ENCODE data around the gene IGFN1.

DNA sequence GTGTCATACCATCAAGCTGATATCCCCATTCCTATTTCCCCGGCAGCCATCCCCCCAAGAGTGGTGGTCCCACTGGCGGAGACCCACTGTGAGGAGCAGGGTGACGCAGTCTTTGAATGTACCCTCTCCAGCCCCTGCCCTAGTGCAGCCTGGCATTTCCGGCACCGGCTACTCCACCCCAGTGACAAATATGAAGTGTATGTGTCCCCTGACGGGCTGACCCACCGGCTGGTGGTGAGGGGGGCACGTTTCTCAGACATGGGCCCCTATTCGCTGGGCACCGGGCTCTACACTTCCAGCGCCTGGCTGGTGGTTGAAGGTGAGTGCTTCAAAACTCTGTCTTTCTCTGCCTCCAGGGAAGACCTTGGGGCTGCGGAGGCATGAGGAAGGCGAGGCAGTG is 14.4 kb downstream of the IGFN1 start:
- TF ChIP-seq, protein P1, sequence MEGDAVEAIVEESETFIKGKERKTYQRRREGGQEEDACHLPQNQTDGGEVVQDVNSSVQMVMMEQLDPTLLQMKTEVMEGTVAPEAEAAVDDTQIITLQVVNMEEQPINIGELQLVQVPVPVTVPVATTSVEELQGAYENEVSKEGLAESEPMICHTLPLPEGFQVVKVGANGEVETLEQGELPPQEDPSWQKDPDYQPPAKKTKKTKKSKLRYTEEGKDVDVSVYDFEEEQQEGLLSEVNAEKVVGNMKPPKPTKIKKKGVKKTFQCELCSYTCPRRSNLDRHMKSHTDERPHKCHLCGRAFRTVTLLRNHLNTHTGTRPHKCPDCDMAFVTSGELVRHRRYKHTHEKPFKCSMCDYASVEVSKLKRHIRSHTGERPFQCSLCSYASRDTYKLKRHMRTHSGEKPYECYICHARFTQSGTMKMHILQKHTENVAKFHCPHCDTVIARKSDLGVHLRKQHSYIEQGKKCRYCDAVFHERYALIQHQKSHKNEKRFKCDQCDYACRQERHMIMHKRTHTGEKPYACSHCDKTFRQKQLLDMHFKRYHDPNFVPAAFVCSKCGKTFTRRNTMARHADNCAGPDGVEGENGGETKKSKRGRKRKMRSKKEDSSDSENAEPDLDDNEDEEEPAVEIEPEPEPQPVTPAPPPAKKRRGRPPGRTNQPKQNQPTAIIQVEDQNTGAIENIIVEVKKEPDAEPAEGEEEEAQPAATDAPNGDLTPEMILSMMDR (IDR thresholded peaks at IDR 0.05 in 8 of 11, conservative IDR thresholded peaks at IDR 0.05 in 3 of 11): no peak
- TF ChIP-seq POLR2AphosphoS5 (IDR thresholded peaks at IDR 0.05) (no peak), POLR2A (IDR thresholded peaks at IDR 0.05) (no peak)
